ENCODE results near the gene PGBD2.
"Not testable (repeated sequence)": the region's sequence is repeated elsewhere in the genome, so short reads cannot be mapped to it uniquely, and the experiment has no call there.

Gene PGBD2

GRCh38 chr1:248872752-248873408, 33.2 kb upstream of the PGBD2 start:
- TF ChIP-seq CTCF (IDR thresholded peaks at IDR 0.05; ENCODE audit: insufficient read depth, low read length, poor library complexity, severe bottlenecking): no peak
- DNase-seq (ENCODE audit: extremely low read depth, insufficient read length): peak; percentile 82
- peak overlapping the region; percentile 73 for H3K4me3 ChIP-seq (replicated peaks; ENCODE audit: low read depth, low read length)
- no peaks in the 10 kb centered on the region for H3K36me3 ChIP-seq (ENCODE audit: control insufficient read depth, insufficient read depth, low read length)
- H3K27me3 ChIP-seq (replicated peaks; ENCODE audit: control insufficient read depth, insufficient read depth, low read length): no peaks in the 10 kb centered on the region

- no peak for TF ChIP-seq CTCF (IDR thresholded peaks at IDR 0.05; ENCODE audit: insufficient read depth, low read length, poor library complexity, severe bottlenecking)
- H3K4me3 ChIP-seq (replicated peaks; ENCODE audit: low read depth, low read length): peak overlapping the region; percentile 73
- DNase-seq (ENCODE audit: extremely low read depth, insufficient read length): peak; percentile 95
- no peaks in the 10 kb centered on the region for H3K36me3 ChIP-seq (ENCODE audit: control insufficient read depth, insufficient read depth, low read length)
- no peaks in the 10 kb centered on the region for H3K27me3 ChIP-seq (replicated peaks; ENCODE audit: control insufficient read depth, insufficient read depth, low read length)
These were observed 32.5 kb upstream of the PGBD2 start for GRCh38 chr1:248873409-248873992.

- TF ChIP-seq CTCF (IDR thresholded peaks at IDR 0.05; ENCODE audit: insufficient read depth, low read length, poor library complexity, severe bottlenecking): no peak
- Histone ChIP-seq H3K36me3 (ENCODE audit: control insufficient read depth, insufficient read depth, low read length) (no peaks in the 10 kb centered on the region), H3K27me3 (replicated peaks; ENCODE audit: control insufficient read depth, insufficient read depth, low read length) (no peaks in the 10 kb centered on the region), H3K4me3 (replicated peaks; ENCODE audit: low read depth, low read length) (peak overlapping the region; percentile 49)
- peak; percentile 87 for DNase-seq (ENCODE audit: extremely low read depth, insufficient read length)
These were observed 32.0 kb upstream of the PGBD2 start for GRCh38 chr1:248873993-248874533.

GRCh38 chr1:248881261-248881660, 24.8 kb upstream of the PGBD2 start:
- DNase-seq (ENCODE audit: extremely low read depth, insufficient read length): no peak
- no peak overlapping the region for H3K4me3 ChIP-seq (replicated peaks; ENCODE audit: low read depth, low read length)
- no peak for TF ChIP-seq CTCF (IDR thresholded peaks at IDR 0.05; ENCODE audit: insufficient read depth, low read length, poor library complexity, severe bottlenecking)
- no peaks in the 10 kb centered on the region for H3K27me3 ChIP-seq (replicated peaks; ENCODE audit: control insufficient read depth, insufficient read depth, low read length)
- H3K36me3 ChIP-seq (ENCODE audit: control insufficient read depth, insufficient read depth, low read length): no peaks in the 10 kb centered on the region

- DNase-seq (ENCODE audit: extremely low read depth, insufficient read length); H3K27me3 ChIP-seq (replicated peaks; ENCODE audit: control insufficient read depth, insufficient read depth, low read length); H3K4me3 ChIP-seq (replicated peaks; ENCODE audit: low read depth, low read length); H3K36me3 ChIP-seq (ENCODE audit: control insufficient read depth, insufficient read depth, low read length): not testable (repeated sequence)
These were observed 23.6 kb upstream of the PGBD2 start for GRCh38 chr1:248882427-248882826.

- Histone ChIP-seq H3K36me3 (ENCODE audit: control insufficient read depth, insufficient read depth, low read length) (no peaks in the 10 kb centered on the region), H3K4me3 (replicated peaks; ENCODE audit: low read depth, low read length) (no peak overlapping the region), H3K27me3 (replicated peaks; ENCODE audit: control insufficient read depth, insufficient read depth, low read length) (no peaks in the 10 kb centered on the region)
- DNase-seq (ENCODE audit: extremely low read depth, insufficient read length): no peak
- no peak for TF ChIP-seq CTCF (IDR thresholded peaks at IDR 0.05; ENCODE audit: insufficient read depth, low read length, poor library complexity, severe bottlenecking)
These were observed 21.3 kb upstream of the PGBD2 start for GRCh38 chr1:248884632-248885295.
